Activated naive CD4-positive, alpha-beta T cell treated with anti-CD3 and anti-CD28 coated beads for 36 hours (primary cell): Measurements from ENCODE around the gene CENPX. TPM values are rescaled to one million over a fixed set of nuclear protein-coding genes. Genes with fewer than 3 reads are reported as not detected.
"Not testable (repeated sequence)": the region's sequence is repeated elsewhere in the genome, so short reads cannot be mapped to it uniquely, and the experiment has no call there.

Source experiments
- CTCF ChIA-PET: fragments of 350-600 bp; sonication (Branson Sonifier 250); formaldehyde crosslinking; loops from one replicate; lab custom pipeline; 2021; ENCODE audit warnings: antibody characterized with exemption; lab: Charles Lee
- DNase-seq: peaks from one replicate; pipeline ENCODE4 v3.0.0-alpha.2; 2020
- H3K27ac Mint-ChIP-seq: one replicate; pipeline ENCODE4 v1.8.0; 2021; ENCODE audit warnings: mild to moderate bottlenecking, mixed read lengths
- H3K27me3 Mint-ChIP-seq: one replicate; pipeline ENCODE4 v1.8.0; 2021; ENCODE audit warnings: low read depth, mixed read lengths
- H3K36me3 Mint-ChIP-seq: one replicate; pipeline ENCODE4 v1.8.0; 2021; ENCODE audit warnings: low read depth, mixed read lengths
- H3K4me1 Mint-ChIP-seq: one replicate; pipeline ENCODE4 v1.8.0; 2021; ENCODE audit warnings: low read depth, mixed read lengths
- H3K4me3 Mint-ChIP-seq: one replicate; pipeline ENCODE4 v1.8.0; 2021; ENCODE audit warnings: mild to moderate bottlenecking, moderate library complexity, mixed read lengths
- H3K9me3 Mint-ChIP-seq: one replicate; pipeline ENCODE4 v1.8.0; 2021; ENCODE audit warnings: mixed read lengths
- intact Hi-C: fragments of 100-400 bp; cut with micrococcal nuclease; formaldehyde crosslinking; loops from one replicate; pipeline ENCODE4 v1.15.1; 2023
- total RNA-seq, 2 experiments: library from RNA; stranded (reverse); gene quantifications; one replicate each; pipeline ENCODE4 v1.2.3, GENCODE V29; 2021

The CENPX gene
- total RNA-seq, 2 experiments from 2014 or later = 55.8 to 57.8 TPM

GRCh38 chr17:81983011-81983638 lies 39.6 kb downstream of the CENPX start:
- Mint-ChIP-seq H3K27ac (no peak overlapping the region), H3K9me3 (no peaks in the 10 kb centered on the region), H3K27me3 (no peaks in the 10 kb centered on the region), H3K4me1 (peaks cover 30% of the 10 kb centered on the region), H3K4me3 (no peak overlapping the region), H3K36me3 (peaks cover 10% of the 10 kb centered on the region)
- no peak for DNase-seq
- CTCF ChIA-PET = interaction anchor here (0.8 kb wide), 1 partner anchor 15 kb away, joined by 4 read pairs; no protein-coding TSS in a partner anchor
- intact Hi-C loops = no loop called here

- H3K4me1 Mint-ChIP-seq = peaks cover 34% of the 10 kb centered on the region
- H3K27me3 Mint-ChIP-seq, intact Hi-C loops, H3K27ac Mint-ChIP-seq, DNase-seq, CTCF ChIA-PET, H3K4me3 Mint-ChIP-seq, H3K9me3 Mint-ChIP-seq: not testable (repeated sequence)
- H3K36me3 Mint-ChIP-seq = peaks cover 10% of the 10 kb centered on the region
Measured at GRCh38 chr17:81981511-81981910, 41.2 kb downstream of the CENPX start.

- Mint-ChIP-seq H3K4me3 (no peak overlapping the region), H3K27me3 (no peaks in the 10 kb centered on the region), H3K4me1 (peaks cover 40% of the 10 kb centered on the region), H3K27ac (no peak overlapping the region), H3K36me3 (peaks cover 10% of the 10 kb centered on the region), H3K9me3 (no peaks in the 10 kb centered on the region)
- intact Hi-C loops = no loop called here
- CTCF ChIA-PET = interaction anchor here (1.2 kb wide), 1 partner anchor 40 kb away, joined by 4 read pairs; no protein-coding TSS in a partner anchor
- DNase-seq = no peak
Measured at GRCh38 chr17:81980707-81981343, 41.9 kb downstream of the CENPX start.

GRCh38 chr17:81980122-81980521 lies 42.6 kb downstream of the CENPX start:
- no peak for DNase-seq
- Mint-ChIP-seq H3K4me1 (peaks cover 40% of the 10 kb centered on the region), H3K27me3 (no peaks in the 10 kb centered on the region), H3K9me3 (no peaks in the 10 kb centered on the region), H3K36me3 (peaks cover 8% of the 10 kb centered on the region), H3K4me3 (peak overlapping the region; percentile 49), H3K27ac (no peak overlapping the region)
- intact Hi-C loops = no loop called here
- CTCF ChIA-PET = interaction anchor here (0.6 to 1.4 kb wide), 3 partner anchors 12 to 97 kb away, joined by 3 to 7 read pairs (median 4); no protein-coding TSS in a partner anchor

- H3K4me1 Mint-ChIP-seq = peaks cover 40% of the 10 kb centered on the region
- peak overlapping the region; percentile 69 for H3K4me3 Mint-ChIP-seq
- H3K36me3 Mint-ChIP-seq = peaks cover 6% of the 10 kb centered on the region
- H3K9me3 Mint-ChIP-seq = peaks cover 1% of the 10 kb centered on the region
- intact Hi-C loops = no loop called here
- CTCF ChIA-PET = interaction anchor here (0.8 to 1.4 kb wide), 2 partner anchors 11 to 52 kb away, joined by 3 to 4 read pairs; no protein-coding TSS in a partner anchor
- no peak for DNase-seq
- no peaks in the 10 kb centered on the region for H3K27me3 Mint-ChIP-seq
- H3K27ac Mint-ChIP-seq = no peak overlapping the region
Measured at GRCh38 chr17:81978524-81979298, 44.0 kb downstream of the CENPX start.

- Mint-ChIP-seq H3K36me3 (peaks cover 3% of the 10 kb centered on the region), H3K27ac (peak within 1 kb of the TSS; percentile 97), H3K9me3 (peaks cover 4% of the 10 kb centered on the region), H3K4me1 (peaks cover 36% of the 10 kb centered on the region), H3K27me3 (no peaks in the 10 kb centered on the region), H3K4me3 (peak within 1 kb of the TSS; percentile 98)
- peak; percentile 89 for DNase-seq
- CTCF ChIA-PET = interaction anchor here (0.8 kb wide), 1 partner anchor 43 kb away, joined by 5 read pairs; no protein-coding TSS in a partner anchor
- intact Hi-C loops = loop anchor here (1.0 to 2.0 kb wide), 3 partner anchors 9 to 51 kb away; partner anchors contain the start of genes LRRC45 and MAFG
Measured at GRCh38 chr17:81977211-81977808, 45.4 kb downstream of the CENPX start, which contains the start of gene ASPSCR1. ASPSCR1 (plus strand) TSS chr17:81977629; CDS start chr17:81977647, 18 bp downstream.

- H3K27me3 Mint-ChIP-seq = no peaks in the 10 kb centered on the region
- intact Hi-C loops = loop anchor here (1.0 to 2.0 kb wide), 3 partner anchors 8 to 50 kb away; partner anchors contain the start of genes LRRC45 and MAFG
- peaks cover 3% of the 10 kb centered on the region for H3K36me3 Mint-ChIP-seq
- CTCF ChIA-PET = interaction anchor here (0.8 kb wide), 1 partner anchor 43 kb away, joined by 5 read pairs; no protein-coding TSS in a partner anchor
- peaks cover 35% of the 10 kb centered on the region for H3K4me1 Mint-ChIP-seq
- H3K27ac Mint-ChIP-seq = peak overlapping the region; percentile 97
- H3K4me3 Mint-ChIP-seq = peak overlapping the region; percentile 98
- peaks cover 4% of the 10 kb centered on the region for H3K9me3 Mint-ChIP-seq
- peak; percentile 60 for DNase-seq
Measured at GRCh38 chr17:81976332-81977210, 46.1 kb downstream of the CENPX start.

- no peak for DNase-seq
- peaks cover 4% of the 10 kb centered on the region for H3K9me3 Mint-ChIP-seq
- intact Hi-C loops = no loop called here
- no peak overlapping the region for H3K27ac Mint-ChIP-seq
- no peaks in the 10 kb centered on the region for H3K27me3 Mint-ChIP-seq
- no peak overlapping the region for H3K4me3 Mint-ChIP-seq
- peaks cover 1% of the 10 kb centered on the region for H3K36me3 Mint-ChIP-seq
- H3K4me1 Mint-ChIP-seq = peaks cover 17% of the 10 kb centered on the region
- CTCF ChIA-PET = interaction anchor here (0.7 kb wide), 2 partner anchors 14 to 70 kb away, joined by 4 read pairs; no protein-coding TSS in a partner anchor
Measured at GRCh38 chr17:81973432-81973831, 49.2 kb downstream of the CENPX start.

GRCh38 chr17:81968850-81969812 lies 53.5 kb downstream of the CENPX start:
- DNase-seq = no peak
- peaks cover 14% of the 10 kb centered on the region for H3K4me1 Mint-ChIP-seq
- H3K4me3 Mint-ChIP-seq = no peak overlapping the region
- intact Hi-C loops = loop anchor here (1.0 to 2.0 kb wide), 2 partner anchors 8 to 54 kb away; partner anchors contain the start of genes ASPSCR1, CENPX and LRRC45
- peaks cover 3% of the 10 kb centered on the region for H3K9me3 Mint-ChIP-seq
- no peaks in the 10 kb centered on the region for H3K27me3 Mint-ChIP-seq
- no peak overlapping the region for H3K27ac Mint-ChIP-seq
- H3K36me3 Mint-ChIP-seq = peaks cover 1% of the 10 kb centered on the region
- CTCF ChIA-PET = interaction anchor here (0.6 kb wide), 2 partner anchors 103 to 1321 kb away, joined by 3 read pairs; no protein-coding TSS in a partner anchor
